GM18868 (cell line): ENCODE data around the gene ERGIC1.

ENCODE experiments used
- ATAC-seq: cut with Tn5 transposase; IDR thresholded peaks from one replicate; pipeline ENCODE4 v1.9.1; 2021; ENCODE audit warnings: mild to moderate bottlenecking, moderate library complexity; ENCODE audit not compliant: unreplicated experiment

The ERGIC1 gene

DNA sequence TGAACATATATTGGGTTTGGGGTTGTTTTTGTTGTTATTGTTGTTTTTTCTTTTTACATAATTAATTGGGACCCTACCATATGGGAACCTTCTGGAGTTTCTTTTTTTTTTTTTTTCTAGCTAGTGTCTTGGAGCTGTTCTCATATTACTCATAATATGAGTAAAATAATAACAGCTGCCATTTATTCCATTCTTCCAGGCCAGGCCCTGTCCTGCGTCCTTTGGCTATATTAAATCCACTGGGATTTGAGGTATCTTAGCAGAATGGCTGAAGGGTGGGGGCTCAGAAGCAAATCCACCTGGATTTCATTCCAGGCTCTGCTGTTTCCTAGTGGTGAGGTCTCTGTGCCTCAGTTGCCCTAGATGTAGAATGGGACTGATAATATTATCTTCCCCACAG is 77.9 kb downstream of the ERGIC1 start:
- ATAC-seq = no peak

DNA sequence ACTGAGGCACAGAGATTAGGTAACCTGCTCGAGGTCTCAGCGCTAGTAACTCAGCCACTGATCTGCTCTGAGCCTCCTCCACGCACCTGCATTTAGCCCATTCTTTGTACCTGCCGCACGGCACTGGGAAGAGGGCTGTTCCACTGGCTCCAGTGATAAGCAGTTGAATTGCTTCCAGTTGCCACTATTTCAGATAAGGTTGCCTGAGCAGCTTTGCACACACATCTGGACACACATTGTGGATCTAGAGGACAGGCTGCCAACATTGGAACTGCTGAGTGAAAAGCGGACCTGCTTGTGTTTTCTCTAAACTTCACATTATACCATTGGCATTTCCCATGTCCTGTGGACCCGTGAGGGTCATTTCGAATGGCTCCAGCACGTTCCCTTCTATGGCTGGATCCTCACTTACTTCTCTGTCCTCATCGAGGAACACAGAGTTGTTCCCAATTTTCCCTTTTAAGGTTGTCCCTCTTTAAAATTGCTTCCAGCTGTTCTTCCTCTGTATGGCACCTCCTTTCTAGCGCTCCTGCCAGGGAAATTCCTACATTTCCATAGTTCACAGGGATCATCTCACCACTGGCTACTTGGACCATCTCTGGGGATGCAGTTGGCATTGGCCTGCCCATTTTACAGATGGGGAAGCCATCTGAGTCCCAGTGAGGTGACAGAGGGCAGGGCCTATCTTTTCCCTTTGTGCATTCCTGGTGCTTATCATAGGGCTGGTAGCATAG is 79.2 kb downstream of the ERGIC1 start:
- ATAC-seq = no peak

DNA sequence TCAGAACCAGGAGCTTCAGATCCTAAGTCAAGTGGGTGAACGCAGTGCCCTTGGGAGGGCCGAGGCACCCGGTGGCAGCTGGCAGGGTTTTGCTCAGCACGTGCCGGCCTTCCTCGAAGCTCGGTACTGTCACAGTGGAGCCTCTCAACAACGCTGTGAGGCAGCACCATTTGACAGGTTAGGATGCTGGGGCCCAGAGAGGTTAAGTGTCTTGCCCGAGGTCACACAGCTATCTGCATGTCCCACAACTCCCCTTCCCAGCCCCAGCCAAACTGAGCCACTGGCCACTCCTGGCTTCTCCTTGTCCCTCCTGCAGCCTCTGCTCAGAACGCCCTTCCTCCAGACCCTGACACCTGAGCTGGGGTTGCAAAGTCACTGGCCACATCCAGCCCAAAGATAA is 81.5 kb downstream of the ERGIC1 start:
- ATAC-seq = no peak

DNA sequence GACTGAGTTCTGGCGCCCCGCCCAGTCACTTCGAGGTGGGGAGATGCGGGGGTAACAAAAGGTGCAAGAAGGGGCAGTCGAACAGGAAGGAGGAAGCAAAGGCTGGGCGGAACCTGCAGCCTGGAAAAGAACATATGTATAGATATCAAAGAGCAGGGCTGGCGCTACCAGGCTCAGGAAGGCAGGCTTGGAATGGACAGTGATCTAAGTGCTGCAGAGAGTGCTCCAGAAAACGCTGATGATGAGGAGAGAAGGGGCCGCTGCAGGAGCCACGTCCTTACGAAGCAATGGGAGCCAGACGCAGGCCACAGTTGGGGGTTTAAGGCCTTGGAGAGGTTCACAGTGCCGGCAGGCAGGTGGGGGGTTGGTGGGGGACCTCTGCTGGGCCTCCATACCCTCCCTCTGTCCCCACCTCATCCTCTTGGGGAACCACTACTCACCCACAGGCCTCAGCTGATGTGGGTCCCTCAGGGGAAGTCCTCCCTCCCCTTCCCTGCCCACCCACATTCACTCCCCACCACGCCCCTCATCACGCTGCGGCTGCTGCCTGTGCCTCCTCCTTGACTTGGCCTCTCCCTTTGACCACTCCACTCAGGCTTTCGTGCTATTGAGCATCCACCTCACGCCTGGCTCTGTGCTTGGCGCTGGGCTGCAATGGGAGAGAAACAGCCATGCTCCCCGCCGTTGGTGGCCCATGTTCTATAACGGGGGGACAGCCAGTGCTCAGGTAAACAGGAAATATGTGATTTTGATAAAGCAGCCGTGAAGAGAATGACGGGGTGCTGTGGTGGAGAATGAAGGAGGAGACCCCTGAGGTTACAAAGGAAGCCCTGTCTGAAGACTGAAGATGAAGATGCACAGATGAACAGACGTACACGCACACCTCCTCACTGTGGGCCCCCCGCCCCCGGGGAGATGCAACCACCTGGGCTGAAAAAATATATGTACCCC is 84.6 kb downstream of the ERGIC1 start:
- ATAC-seq = no peak

DNA sequence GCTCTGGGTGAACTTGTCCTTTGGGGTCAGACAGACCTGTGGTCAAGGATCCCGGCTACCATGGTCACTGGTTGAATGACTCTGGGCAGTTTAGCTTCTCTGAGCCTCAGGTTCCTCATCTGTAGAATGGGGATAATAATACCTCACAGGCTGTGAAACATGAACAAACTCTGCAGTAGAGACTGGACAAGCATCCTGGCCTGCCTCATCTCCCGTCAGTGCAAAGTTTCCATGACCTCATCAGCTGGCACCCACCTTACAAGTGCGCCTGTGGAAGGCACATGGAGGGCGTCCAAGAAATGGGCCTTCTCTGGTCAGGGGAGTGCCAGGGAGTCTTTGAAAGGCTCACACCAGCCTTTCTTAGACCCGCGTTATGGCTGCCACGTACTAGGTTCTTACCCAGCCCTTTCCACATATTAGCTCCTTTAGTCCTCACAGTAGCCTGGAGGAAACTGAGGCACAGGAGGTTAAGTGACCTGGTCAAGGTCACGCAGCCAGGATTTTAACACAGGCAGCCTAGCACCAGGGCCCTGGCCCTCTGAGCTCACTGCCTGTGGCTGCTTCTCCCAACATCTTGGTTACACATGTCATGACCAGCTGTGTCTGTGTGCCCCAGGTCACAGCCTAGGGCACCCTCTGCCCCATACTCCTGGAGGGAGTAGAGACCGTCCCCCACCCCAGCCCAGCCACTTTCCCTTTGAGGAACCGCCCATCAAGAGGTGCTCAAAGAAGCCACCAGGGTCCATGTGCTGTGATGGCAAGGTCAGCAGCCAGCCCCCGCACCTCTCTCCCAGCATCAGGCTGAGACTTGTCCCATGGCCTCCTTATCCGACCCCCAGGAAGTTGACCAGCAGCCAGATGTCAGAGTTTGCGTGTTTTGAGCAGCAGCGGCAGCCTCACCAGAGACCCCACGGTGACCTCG is 85.7 kb downstream of the ERGIC1 start:
- ATAC-seq = no peak

DNA sequence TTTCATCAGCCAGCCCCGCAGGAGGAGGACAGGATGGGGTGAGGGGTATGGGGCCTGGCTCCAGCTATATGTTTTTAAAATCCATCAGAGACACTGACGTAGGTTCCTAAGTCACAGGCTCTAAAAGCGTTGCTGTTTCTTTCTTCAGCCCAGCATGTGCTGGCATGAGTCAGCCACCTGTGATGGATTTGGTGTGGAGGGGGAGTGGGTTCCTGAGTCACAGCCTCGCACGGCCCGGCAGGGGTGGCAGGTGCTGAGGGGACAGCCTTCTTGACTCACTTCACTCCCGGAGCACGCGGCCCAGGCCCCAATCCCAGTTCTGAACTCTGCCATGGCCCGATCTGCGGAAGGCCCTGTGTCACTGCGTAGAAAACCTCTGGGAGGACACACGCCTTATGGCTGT is 86.4 kb downstream of the ERGIC1 start:
- no peak for ATAC-seq

DNA sequence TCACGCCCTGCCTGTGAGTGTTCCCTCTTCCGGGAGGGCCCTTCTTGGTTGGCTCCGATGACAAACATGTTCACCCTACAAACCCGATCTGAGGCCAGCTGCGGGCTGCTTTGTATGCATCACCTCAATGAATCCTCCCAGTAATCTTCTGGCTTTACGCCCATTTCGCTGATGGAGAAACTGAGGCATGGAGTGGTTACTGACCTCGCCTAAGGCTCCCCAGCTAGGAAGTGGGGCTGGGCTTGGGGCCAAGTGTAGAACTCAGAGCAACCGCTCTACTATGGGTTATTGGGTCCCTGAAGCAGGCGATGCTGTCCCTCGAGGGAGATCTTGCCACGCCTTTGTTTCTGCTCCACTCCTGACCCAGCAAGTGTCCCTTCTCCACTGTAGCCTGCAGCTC is 86.9 kb downstream of the ERGIC1 start:
- no peak for ATAC-seq

DNA sequence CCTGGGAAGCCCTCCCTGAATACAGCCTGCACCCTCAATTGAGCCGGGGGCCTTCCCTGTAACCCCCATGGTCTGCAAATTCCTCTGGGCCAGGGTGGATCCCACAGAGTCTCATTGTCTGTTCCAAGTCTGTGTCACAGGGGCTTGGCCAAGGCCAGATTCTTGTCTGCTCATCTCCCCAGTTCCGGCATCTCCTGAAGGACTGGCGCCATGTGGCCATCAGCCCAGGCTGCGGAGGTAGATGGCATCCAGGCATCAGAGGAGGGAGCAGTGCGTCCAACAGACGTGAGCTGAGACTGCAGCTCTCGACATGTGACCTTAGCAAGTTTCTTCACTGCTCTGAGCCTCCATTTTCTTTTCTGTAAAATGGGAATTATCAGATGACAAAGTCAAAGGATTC is 87.9 kb downstream of the ERGIC1 start:
- no peak for ATAC-seq

DNA sequence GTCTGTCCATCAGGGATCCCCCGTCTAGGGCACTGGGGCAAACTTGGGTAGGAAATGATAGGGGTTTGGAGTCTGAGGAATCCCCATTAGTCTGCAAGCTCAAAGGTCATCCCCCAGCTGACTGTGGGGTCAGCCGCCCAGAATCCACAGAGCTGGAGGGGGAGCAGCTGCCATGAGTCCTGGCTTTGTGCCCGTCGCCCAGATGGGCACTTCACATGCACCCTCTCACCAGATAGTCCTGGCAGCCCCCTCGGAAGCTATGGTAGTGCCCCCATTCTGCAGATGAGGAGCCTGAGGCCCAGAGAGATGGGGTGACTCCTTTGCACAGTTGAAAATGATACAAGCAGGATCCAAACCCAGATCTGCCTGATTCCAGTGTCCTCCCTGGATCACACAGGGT is 89.5 kb downstream of the ERGIC1 start:
- no peak for ATAC-seq

DNA sequence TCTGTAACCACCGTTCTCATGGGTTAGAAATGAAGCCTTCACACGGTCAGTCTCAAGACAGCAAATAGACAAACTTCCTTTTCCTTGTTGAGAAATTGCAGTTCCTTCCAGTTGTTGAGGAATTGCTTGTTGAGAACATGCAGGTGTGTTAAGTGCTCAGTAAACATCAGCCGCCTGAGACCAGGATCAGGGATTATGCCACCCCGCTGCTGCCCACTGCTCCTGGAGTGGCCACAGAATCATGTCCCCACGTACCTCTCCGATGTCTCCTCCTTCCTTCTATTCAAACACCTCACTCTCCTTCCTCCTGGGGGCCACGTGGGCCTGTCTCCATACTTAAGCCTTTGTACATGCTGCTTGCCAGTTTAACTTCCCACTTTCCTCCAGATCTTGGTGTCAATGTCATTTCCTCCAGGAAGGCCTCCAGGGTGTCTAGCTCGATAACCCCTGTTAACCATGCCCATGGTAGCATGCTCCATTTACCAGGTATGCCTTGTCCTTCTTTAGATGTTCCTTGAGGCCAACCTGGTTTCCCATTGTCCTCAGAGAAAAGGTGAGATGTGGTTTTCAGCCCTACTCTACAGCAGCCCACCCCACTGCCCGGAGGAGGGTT is 91.4 kb downstream of the ERGIC1 start:
- ATAC-seq = no peak

DNA sequence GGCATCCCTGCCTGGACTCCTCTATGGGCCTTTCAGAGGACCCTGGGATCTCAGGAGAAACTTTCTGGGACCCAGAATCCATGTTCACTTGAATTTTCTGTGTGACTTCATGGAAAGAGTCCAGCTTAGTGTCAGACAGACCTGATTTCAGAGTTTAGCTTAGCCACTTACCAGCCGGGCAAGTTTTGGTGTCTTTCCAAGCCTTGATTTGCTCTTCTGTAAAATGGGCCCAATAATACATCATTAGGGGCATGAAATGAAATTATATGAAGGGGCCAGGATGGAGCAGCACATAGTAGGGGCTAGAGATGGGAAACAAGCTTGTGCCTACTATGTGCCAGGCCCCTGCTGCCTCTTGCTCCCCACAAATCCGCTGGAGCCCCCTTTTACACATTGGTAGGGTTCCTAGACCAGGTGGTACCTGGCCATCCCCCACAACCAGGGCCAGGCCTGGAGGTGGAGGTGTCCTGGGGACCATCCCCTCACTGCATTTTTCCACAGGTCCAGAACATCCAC is 92.0 kb downstream of the ERGIC1 start:
- ATAC-seq = no peak

DNA sequence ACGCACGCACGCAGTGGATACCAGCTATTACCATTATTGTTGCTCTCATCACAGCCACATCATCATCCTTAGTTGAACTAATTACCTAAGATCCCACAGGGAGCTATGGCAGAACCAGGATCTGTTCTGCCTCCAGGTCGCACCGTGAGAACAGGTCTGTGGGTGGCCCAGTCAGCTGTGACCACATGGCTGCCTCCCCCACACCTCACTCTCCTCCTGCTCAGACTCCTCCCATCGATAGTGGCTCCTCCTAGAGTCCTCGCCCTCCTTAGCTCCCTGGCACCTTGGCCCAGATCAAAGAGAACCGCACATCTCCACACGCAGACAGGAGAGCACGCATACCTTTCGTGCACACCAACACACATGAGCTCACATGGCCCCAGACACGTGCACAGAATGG is 92.7 kb downstream of the ERGIC1 start:
- ATAC-seq = no peak

DNA sequence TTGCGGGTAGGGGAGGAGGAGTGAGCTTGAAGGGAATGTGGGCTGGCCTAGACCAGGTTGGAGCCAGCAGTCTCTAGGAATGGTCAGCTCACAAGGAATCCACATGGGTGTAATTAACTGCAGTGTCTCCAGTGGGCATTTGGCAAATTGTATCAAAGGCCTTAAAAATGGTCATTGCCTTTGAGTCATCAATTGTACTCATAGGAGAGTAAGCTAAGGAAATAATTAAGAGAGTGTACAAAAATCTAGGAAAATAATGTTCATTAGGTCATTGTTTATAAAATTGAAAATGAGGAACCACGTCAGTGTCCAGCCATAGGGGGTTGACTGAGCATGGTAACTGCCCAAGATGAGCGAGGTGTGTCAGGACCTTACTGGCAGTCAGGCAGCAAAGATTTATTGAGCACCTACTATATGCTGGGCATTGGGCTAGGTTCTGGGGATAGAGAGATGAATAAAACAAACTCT is 95.4 kb downstream of the ERGIC1 start:
- ATAC-seq = no peak

DNA sequence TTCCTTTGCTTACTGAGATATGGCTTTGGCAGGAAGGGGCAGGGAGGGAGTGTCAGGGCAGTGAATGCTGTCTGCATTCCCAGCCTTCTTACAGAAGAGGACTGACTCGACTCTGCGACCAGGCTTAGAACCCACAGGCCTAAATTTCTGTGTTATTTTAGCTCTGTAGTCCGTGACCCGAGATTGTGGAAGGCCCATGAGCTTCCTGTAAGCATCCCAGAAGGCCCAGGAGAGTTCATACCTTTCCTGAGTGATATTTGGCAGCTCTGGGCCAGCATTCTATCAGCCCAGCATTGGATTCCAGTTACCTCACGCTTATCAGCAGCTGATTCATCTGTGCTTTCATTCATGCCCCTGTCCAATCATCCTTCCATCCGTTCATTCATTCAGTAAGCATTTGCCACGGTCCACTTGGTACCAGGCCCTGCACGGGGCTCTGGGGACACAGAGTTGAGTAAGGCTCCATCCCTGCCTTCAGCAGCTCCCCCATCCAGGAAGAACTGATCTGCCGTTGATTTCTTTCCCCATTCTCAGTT is 97.0 kb downstream of the ERGIC1 start:
- ATAC-seq = peak; percentile 61

DNA sequence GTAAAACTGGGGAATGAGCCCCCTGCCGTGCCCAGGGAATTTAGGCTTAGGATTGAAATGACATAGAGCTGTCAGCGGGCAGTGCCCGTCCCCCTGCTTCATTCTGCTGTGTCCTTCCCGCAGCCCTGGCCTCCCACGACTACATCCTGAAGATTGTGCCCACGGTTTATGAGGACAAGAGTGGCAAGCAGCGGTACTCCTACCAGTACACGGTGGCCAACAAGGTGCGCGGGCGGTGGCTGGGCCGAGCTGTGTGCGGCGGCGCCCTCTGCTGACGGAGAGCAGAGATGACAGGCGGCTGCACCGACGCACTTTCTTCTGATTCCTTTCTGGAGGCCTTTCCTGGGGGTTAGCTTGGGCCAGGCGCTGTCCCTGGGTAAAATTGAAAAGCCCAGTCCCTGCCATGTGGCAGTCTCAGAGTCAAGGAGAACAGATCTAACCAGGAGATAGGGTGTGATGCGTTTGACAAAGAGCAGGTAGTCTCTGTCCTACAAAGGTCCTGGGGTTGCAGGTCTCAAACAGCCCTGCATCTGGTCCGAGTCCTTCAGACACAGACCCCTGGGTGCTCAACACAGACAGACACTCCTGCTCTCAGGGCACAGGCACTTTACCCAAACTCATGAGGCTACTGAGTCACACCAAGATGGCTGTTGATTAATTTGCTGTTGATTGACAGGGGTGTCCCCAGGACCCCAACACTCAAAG is 98.4 kb downstream of the ERGIC1 start:
- peak; percentile 81 for ATAC-seq

DNA sequence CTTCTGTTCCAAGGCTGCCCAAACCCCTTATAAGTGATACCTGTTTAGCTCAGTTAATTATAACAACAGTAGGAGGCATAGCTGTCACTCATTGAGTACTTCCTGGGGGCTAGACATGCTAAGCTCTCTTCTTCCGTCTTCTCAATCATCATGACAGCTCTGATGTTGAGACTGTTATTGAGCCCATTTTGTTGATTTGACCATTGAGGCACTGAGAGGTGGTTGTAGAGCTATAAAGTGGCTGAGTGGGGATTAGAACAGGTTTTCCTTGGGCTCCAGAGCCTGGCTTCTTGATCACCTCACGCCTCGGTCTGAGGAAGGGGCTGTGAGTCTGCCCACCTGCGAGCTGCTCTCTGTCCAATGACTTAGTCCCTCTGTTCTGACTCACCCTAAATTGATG is 99.2 kb downstream of the ERGIC1 start:
- ATAC-seq = no peak

DNA sequence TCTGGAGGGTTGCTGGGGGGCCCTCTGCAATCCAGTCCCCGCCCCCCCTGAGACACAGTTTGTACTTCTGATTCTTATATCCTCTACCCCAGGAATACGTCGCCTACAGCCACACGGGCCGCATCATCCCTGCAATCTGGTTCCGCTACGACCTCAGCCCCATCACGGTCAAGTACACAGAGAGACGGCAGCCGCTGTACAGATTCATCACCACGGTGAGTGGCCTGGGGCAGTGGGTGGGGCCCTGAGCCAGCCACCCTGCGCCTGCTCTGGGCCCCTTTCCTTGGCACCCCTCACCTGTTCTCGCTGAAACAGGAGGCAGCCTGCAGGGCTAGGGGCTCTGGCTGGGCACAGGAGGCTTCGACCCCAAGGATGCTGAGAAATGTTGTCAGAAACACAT is 101.0 kb downstream of the ERGIC1 start:
- ATAC-seq = no peak

DNA sequence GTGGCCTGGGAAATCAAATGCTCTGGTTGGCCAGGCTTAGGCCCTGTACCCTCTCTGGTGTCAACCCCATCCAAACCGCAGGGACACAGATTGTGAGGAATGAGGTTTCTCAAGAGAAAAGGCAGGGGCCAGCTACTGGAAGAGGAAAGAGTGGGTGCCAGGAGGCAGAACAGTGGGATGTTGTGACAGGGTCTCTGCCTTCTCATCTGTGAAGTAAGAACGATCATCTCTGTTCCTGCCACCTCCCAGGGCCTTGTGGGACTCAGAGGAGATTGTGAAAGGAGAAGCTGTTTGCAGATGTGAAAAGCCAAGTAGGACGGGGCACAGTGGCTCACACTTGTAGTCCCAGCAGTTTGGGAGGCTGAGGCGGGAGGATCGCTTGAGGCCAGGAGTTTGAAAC is 102.3 kb downstream of the ERGIC1 start:
- no peak for ATAC-seq

DNA sequence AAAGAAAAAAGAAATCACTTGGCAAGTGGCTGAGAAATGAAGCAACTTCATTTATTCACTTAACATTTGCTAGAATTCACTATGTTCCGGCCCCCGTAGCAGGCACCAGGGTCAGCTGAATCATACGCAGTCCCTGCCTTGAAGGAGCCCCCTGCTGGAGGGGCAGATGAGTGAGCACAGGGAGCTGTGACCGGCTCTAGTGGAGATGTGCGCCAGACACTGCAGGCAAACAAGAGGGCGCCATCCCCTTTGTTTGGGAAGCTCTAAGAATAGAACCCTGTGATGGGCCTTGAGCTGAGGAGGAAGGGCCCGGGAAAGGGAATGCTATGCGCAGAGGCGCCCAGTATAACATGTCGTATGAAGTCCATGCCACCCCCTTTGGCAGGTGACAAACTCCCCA is 105.0 kb downstream of the ERGIC1 start:
- no peak for ATAC-seq
